HG03439 (cell line): Measurements from ENCODE around the gene TIMM17B.
"Not testable (repeated sequence)": the region's sequence is repeated elsewhere in the genome, so short reads cannot be mapped to it uniquely, and the experiment has no call there.

Source experiments
- ATAC-seq: cut with Tn5 transposase; IDR thresholded peaks from one replicate; pipeline ENCODE4 v1.9.1; 2021; ENCODE audit warnings: mild to moderate bottlenecking, moderate library complexity; ENCODE audit not compliant: unreplicated experiment

TIMM17B gene

DNA sequence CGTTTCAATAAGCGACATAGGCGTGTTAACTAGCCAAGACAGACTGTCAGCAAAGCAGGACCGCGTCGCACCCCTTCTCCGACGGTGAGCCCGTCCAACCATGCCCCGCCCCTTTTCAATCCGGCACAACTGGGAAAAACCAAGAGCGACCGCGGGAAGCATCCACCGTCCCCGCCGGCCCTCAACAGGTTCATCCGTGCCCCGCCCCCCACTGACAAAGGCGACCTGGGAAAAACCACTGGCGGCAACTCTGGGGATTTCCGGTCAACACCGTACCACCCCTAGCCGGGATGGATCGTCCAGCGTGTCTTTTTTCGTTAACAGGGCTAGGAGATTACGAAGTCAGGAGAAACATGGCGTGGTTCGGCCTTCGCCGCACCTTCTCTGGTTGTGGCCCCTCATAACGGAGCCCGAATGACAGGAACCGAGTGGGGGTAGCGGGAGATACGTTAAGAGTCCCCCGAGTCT, 377 bp downstream of the TIMM17B start:
- peak; percentile 12 for ATAC-seq

- ATAC-seq, result no peak
Observed at GRCh38 chrX:48896611-48897011, 957 bp downstream of the TIMM17B start.

- no peak for ATAC-seq
Observed at GRCh38 chrX:48894891-48895290, 2.7 kb downstream of the TIMM17B start.

- ATAC-seq, result no peak
Observed at GRCh38 chrX:48893556-48894348, 3.8 kb downstream of the TIMM17B start.

GRCh38 chrX:48892896-48893295, 4.7 kb downstream of the TIMM17B start:
- no peak for ATAC-seq

DNA sequence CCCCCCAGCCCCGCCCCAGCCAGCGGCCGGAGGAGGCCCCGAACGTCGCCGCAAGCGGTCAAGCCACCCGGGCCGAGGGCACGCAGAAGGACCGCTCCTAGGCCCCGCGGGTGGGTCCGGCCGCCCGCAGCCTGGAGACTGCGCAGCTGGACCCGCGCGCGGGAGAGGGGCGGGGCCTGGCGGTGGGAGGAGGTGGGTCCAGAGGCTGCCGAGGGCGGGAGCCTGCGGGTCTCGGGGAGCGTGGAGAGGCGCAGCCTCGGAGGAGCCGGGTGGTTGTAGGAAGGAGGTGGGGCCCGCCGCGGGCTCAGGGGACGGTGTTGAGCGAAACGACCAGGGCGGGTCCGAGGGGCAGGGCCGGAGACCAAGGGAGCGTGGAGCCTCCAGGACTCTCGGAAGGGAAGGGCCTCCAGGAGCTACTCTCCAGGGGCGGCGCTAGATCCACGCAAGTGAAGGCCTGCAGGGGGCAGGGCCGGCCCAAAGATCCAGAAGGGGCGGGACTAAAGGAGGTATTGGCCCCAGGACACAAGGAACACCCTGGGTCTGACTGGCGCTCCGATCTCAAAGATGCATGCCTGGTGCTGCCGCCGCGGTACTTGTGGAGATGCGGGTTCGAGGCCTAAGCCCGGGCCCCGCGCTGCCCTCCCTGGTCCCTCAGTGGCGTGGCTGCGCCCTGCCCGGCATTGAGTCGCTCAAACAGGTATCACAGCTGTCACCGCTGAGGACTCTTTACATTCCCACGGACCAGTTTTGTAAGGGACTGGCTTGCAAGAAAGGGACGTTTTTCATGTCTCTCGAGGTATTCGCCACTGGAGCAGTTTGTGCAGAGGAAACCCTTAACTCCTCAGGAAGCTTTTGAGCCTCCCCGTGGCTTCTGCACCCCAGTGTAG, 5.9 kb downstream of the TIMM17B start:
- peak; percentile 78 for ATAC-seq

DNA sequence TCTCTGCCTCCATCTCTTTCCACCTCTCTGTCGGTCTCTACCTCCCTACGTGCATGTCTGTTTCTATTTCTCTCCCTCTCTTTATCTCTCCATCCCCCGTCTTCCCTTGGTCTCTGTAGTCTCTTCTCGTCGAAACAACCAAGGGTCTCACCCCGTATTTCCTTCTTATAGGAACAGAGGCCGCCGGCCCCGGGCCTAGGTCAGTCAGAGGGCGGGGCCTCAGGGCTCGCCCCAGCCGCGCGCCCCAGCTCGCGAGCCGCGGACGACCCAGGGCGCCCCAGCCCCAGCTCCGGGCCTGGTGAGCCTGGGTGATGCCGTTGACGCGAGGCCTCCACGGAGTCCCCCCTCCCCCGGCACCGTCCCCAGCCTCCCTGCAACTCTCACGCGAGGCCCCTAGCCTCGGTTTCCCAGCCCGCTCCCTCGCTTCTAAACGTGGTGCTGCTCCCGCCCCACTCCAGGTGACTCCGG, 6.6 kb downstream of the TIMM17B start:
- peak; percentile 38 for ATAC-seq

GRCh38 chrX:48890296-48890925, 7.2 kb downstream of the TIMM17B start:
- no peak for ATAC-seq

DNA sequence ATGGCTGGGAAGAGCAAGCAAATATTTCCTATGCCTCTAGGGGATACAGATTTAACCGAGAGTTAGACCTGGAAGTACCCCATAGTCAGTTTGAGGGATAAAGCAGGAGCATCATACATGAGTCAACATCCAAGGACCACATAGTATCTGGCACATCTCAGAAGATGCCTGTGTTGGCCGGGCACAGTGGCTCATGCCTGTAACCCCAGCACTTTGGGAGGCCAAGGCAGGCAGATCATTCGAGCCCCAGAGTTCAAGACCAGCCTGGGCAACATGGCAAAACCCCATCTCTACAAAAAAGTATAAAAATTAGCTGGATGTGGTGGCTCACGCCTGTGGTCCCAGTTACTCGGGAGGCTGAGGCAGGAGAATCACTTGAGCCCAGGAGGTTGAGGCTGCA, 11.0 kb downstream of the TIMM17B start:
- ATAC-seq, result not testable (repeated sequence)

- no peak for ATAC-seq
Observed at GRCh38 chrX:48883729-48884128, 13.8 kb downstream of the TIMM17B start.

- not testable (repeated sequence) for ATAC-seq
Observed at GRCh38 chrX:48876944-48877343, 20.6 kb downstream of the TIMM17B start.

DNA sequence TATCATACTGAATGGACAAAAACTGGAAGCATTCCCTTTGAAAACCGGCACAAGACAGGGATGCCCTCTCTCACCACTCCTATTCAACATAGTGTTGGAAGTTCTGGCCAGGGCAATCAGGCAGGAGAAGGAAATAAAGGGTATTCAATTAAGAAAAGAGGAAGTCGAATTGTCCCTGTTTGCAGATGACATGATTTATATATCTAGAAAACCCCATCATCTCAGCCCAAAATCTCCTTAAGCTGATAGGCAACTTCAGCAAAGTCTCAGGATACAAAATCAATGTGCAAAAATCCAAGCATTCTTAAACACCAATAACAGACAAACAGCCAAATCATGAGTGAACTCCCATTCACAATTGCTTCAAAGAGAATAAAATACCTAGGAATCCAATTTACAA, 25.6 kb downstream of the TIMM17B start:
- ATAC-seq, result not testable (repeated sequence)

GRCh38 chrX:48864210-48864609, 33.4 kb downstream of the TIMM17B start:
- ATAC-seq, result no peak

GRCh38 chrX:48854898-48855297, 42.7 kb downstream of the TIMM17B start:
- ATAC-seq, result no peak

DNA sequence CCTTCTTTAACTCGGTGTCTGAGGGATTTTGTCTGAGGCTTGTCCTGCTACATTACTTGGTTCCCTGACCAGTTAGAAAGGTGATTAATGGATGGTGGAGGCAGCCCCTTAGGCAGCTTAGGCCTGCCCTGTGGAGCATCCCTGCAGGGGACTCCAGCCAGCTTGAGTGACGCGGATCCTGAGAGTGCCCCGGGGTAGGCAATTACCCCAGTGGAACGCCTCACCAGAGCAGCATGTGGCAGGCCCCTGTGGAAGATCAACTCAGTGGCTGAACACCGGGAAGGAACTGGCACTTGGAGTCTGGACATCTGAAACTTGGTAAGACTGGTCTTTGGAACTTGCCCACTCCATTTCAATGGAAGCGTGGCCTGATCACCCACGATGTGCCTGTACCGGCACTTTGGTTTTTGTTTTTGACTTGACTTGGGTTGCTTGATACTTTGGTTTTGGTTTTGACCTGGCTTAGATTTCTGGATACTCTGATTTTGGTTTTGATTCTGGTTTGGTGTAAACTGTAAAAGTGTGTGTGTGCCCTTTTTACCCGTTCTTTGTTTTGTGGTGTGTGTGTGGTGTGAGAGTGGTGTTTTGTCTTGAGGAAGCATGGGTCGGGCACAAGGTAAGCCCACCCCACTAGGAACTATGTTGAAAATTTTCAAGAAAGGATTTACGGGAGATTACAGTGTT, 43.3 kb downstream of the TIMM17B start:
- ATAC-seq, result not testable (repeated sequence)

DNA sequence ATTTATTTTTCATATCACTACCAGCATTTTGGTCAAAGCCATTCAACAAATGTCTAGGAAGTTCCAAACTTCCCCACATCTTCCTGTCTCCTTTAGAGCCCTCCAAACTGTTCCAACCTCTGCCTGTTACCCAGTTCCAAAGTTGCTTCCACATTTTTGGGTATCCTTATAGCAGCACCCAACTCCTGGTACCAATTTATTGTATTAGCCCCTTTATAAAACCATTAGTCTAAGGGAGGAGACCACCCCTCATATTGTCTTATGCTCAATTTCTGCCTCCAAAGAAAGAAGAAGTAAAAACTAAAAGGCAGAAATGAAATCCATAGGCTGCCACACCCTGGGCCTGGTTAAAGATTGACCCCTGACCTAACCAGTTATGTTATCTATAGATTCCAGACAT, 44.1 kb downstream of the TIMM17B start:
- not testable (repeated sequence) for ATAC-seq

- ATAC-seq, result no peak
Observed at GRCh38 chrX:48852857-48853256, 44.7 kb downstream of the TIMM17B start.

- ATAC-seq, result no peak
Observed at GRCh38 chrX:48848847-48849246, 48.7 kb downstream of the TIMM17B start.
